ENCODE results near the gene CCDC184. TPM values are rescaled to one million over a fixed set of nuclear protein-coding genes. Genes with fewer than 3 reads are reported as not detected.

Gene CCDC184
- total RNA-seq, 2 donors from 2014 or later = 1.9 to 3.7 TPM

DNA sequence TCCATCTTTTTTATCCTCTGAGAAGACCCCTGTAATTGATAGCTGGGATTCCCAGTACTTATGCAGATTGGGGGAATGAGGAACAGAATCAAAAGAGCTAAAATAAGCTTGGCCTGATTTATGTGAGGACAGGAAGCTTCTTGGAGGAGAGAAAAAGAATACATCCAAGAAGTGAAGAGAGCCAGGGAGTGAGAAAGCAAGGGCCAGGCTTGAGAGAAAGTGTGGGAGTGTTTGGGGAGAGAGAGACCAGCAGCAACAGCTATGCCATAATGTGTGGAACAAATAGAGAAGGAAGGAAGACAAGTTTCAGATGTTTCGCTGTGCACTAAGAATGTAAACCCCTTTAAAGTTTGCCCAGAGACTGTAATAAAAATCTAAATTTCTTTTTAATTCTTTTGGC, 4.0 kb upstream of the CCDC184 start:
- Histone ChIP-seq H3K4me1 (replicated peaks) (no peaks in the 10 kb centered on the region), H3K27me3 (replicated peaks; ENCODE audit: insufficient read depth) (peaks cover 14% of the 10 kb centered on the region), H3K27ac (no peak overlapping the region), H3K36me3 (no peaks in the 10 kb centered on the region), H3K4me3 (no peak overlapping the region), H3K9me3 (no peaks in the 10 kb centered on the region)
- 95% methylated on average over 1 of the region's 1 CpG for WGBS
- no peak for DNase-seq (ENCODE audit: low spot score)
- TF ChIP-seq CTCF (IDR thresholded peaks at IDR 0.05) (no peak), POLR2A (IDR thresholded peaks at IDR 0.05) (no peak), POLR2AphosphoS5 (IDR thresholded peaks at IDR 0.05) (no peak)
- intact Hi-C loops (cut with DNase I) = no loop called here

DNA sequence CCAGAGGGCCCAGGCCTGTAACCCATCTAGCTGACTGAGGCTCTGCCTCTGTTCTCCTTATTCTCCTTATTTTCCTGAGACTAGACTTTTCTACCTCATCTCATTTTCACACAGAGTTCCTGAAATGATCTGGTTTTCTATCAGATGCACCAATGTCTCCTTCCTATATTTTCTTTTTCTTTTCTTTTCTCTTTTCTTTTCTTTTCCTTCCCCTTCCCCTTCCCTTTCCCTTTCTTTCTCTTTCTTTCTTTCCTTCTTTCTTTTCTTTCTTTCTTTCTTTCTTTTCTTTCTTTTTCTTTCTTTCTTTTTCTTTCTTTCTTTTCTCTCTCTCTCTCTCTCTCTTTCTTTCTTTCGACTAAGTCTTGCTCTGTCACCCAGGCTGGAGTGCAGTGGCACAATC, 3.0 kb upstream of the CCDC184 start:
- intact Hi-C loops (cut with DNase I) = no loop called here
- Histone ChIP-seq H3K27ac (no peak overlapping the region), H3K4me3 (no peak overlapping the region), H3K9me3 (no peaks in the 10 kb centered on the region), H3K4me1 (replicated peaks) (no peaks in the 10 kb centered on the region), H3K27me3 (replicated peaks; ENCODE audit: insufficient read depth) (peaks cover 18% of the 10 kb centered on the region), H3K36me3 (no peaks in the 10 kb centered on the region)
- 88% methylated on average over 1 of the region's 1 CpG for WGBS
- TF ChIP-seq POLR2AphosphoS5 (IDR thresholded peaks at IDR 0.05) = no peak
- TF ChIP-seq POLR2A (IDR thresholded peaks at IDR 0.05) = no peak
- no peak for TF ChIP-seq CTCF (IDR thresholded peaks at IDR 0.05)
- no peak for DNase-seq (ENCODE audit: low spot score)

DNA sequence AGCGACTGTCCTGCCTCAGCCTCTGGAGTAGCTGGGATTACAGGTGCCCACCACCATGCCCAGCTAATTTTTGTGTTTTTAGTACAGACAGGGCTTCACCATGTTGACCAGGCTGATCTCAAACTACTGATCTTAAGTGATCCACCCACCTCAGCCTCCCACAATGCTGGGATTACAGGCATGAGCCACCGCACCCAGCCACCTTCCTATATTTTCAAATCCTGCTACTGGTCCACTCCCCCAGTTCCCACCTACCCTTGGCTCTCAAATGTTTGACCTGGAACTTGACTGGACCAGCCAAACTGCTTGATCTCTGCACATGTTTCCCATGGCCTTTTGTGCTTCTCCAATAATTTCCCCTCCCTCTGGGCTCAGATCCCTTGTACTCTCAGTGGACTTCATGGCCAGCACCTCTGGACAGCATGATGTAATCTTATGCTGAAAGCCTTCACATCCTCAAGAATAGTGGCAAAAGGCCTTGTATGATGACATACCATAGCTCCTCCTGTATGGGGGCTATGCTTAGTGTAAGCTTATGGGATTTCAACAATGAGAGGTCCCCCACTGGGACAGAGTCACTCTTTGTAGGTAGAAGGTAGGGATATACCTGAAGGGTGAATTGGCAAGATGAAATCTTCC, 2.5 kb upstream of the CCDC184 start:
- Histone ChIP-seq H3K4me3 (no peak overlapping the region), H3K27me3 (replicated peaks; ENCODE audit: insufficient read depth) (peaks cover 18% of the 10 kb centered on the region), H3K36me3 (no peaks in the 10 kb centered on the region), H3K27ac (no peak overlapping the region), H3K4me1 (replicated peaks) (no peaks in the 10 kb centered on the region), H3K9me3 (no peaks in the 10 kb centered on the region)
- no peak for DNase-seq (ENCODE audit: low spot score)
- intact Hi-C loops (cut with DNase I) = no loop called here
- TF ChIP-seq CTCF (IDR thresholded peaks at IDR 0.05) = no peak
- TF ChIP-seq POLR2AphosphoS5 (IDR thresholded peaks at IDR 0.05) = no peak
- no peak for TF ChIP-seq POLR2A (IDR thresholded peaks at IDR 0.05)
- WGBS = 90% methylated on average over 2 of the region's 2 CpGs

DNA sequence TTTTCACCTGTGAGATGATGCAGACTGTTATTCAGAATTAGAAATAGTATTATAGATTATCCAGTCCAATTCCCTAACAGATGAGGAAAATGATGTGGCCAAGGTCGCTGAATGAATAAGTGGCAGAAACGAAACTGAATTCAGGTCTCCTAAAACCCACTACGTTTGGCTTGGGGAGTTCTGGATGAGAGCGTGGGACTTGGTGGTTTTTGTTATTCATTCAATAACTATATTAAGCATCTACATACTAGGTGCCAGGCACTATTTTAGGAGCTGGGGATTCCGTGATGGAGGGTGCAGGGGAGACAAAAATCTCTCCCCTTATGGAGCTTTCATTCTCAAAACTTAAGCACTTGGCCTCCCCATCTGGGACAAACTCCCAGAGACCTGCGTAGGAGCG, 813 bp upstream of the CCDC184 start:
- H3K9me3 ChIP-seq = no peaks in the 10 kb centered on the region
- no peaks in the 10 kb centered on the region for H3K4me1 ChIP-seq (replicated peaks)
- peak overlapping the region; percentile 34 to 40 for H3K4me3 ChIP-seq
- H3K27me3 ChIP-seq (replicated peaks; ENCODE audit: insufficient read depth) = peaks cover 18% of the 10 kb centered on the region
- DNase-seq (ENCODE audit: low spot score) = no peak
- 11% methylated on average over 7 of the region's 7 CpGs for WGBS
- TF ChIP-seq CTCF (IDR thresholded peaks at IDR 0.05) (no peak), POLR2A (IDR thresholded peaks at IDR 0.05) (no peak), POLR2AphosphoS5 (IDR thresholded peaks at IDR 0.05) (no peak)
- intact Hi-C loops (cut with DNase I) = no loop called here
- H3K27ac ChIP-seq = no peak overlapping the region
- H3K36me3 ChIP-seq = no peaks in the 10 kb centered on the region

DNA sequence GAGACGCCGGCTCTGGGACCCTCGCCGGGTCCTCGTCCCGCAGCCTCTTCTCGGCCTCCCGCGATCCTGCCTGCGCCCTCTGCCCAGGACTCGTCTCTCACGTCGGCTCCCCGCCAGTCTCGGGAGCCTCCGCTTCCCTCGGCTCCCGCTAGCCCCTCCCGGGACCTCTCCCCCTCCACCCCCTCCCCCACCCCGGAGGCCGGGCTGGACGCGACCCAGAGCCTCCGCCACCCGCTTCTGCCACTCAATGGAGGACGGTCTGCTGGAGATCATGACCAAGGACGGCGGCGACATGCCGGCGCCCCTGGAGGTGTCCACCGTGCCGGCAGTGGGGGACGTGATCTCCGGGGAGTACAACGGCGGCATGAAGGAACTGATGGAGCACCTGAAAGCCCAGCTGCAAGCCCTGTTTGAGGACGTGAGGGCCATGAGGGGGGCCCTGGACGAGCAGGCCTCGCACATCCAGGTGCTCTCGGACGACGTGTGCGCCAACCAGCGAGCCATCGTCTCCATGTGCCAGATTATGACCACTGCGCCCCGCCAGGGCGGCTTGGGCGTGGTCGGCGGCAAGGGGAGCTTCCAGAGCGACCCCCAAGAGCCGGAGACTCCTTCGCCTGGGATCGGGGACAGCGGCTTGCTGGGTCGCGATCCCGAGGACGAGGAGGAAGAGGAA, 568 bp downstream of the CCDC184 start:
- Histone ChIP-seq H3K27ac (no peak overlapping the region), H3K27me3 (replicated peaks; ENCODE audit: insufficient read depth) (peaks cover 18% of the 10 kb centered on the region), H3K4me1 (replicated peaks) (no peaks in the 10 kb centered on the region), H3K36me3 (no peaks in the 10 kb centered on the region), H3K9me3 (no peaks in the 10 kb centered on the region), H3K4me3 (peak overlapping the region; percentile 34 to 40)
- intact Hi-C loops (cut with DNase I) = no loop called here
- TF ChIP-seq POLR2A (IDR thresholded peaks at IDR 0.05) (no peak), POLR2AphosphoS5 (IDR thresholded peaks at IDR 0.05) (no peak), CTCF (IDR thresholded peaks at IDR 0.05) (no peak)
- WGBS = 2% methylated on average over 28 of the region's 61 CpGs
- DNase-seq (ENCODE audit: low spot score) = no peak
